Activated CD8-positive, alpha-beta memory T cell treated with anti-CD3 and anti-CD28 coated beads for 24 hours (primary cell): ENCODE measurements around the gene IGF1R.

Experiments
- DNase-seq: peaks from one replicate; pipeline ENCODE4 v3.0.0-alpha.2; 2020

IGF1R gene

DNA sequence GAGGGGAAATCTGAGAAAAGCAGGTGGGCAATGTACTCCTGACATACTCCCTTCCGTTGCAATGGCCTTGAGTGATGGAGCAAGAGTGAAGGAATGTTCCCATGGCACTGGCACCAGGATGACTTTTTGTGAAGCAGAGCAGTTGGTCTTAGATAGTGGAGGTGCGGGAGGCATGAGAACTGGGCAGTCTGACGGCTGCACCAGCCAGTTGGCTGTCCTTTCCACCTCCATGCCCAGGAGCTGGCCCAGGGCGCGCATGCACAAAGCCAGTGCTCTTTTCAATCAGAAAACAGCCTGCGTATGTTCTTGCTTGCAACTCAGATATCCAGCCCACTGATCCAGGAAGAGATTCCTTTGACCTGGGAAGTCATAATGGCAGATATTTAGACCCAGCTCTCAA, 222.4 kb downstream of the IGF1R start:
- DNase-seq: no peak

DNA sequence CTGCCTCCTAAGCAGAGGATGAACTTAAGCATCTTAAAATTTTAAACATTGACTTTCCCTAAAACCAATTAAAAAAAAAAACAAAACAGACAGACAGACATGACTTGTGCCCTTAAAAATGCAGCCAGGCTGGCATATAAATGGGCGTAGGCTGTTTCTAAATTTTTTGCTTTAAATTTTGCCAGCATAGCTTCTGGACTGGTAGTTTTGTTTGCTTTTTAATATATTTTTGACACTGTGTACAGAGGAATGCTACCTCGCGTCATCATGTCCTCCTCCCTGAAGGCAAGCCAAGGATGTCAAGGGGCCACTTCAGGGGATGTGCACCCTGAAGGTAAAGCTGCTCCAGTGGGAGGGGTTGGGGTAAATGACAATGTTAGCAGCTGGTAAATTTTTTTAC, 224.4 kb downstream of the IGF1R start:
- DNase-seq: no peak

DNA sequence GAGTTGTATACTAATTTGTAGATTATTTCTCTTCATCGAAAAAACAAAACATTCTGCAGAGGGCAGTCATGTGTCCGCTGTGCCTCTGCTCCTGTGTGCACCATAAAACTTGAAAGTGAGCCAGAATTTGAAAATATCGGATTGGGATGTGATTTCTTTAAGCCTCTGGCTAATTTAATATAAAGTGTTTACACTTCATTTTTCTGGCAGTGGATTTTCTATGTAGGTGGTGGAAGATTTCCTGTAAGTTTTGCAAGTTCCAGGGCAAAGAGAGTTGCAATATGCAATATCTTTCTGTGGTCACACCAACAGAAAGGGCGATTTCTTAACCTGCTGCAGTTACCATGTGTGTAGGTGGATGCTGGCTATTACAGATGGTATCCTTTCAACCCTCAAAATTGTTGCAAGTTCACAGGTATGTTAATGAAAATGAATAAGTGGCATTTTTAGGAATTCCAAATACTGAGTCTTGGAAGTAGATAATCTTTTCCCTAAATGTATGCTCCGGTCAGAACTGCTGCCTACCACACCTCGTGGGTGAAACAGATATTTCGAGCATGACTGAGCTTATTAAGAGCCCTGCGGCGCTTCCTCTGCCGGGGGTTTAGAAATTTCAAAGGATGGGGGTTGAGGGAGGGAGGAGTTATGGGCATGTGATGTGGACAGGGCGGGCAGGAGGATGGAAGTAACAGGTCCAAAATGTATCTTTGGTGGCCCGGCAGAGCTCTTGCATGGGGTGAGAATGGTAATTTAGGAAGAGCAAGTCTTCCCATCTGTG, 225.3 kb downstream of the IGF1R start:
- DNase-seq: no peak

DNA sequence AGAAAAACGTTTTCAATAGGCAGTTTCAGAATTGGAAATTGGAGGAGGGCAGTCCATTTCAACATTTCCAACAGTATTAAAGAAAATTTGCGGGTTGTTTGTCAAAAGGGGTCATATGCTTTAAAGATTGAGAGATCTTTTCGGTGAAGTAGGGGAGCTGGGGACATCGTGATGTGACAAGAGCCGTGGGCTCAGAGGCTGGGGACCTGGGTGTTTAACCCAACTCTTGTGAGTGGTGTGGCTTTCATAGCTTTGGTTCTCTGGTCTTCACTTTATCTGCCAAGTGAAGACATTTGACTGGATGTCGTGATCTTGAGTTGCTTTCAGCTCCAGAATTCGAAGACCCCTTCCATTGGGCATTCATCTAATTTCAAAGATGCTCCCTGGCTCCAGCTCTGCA, 226.0 kb downstream of the IGF1R start:
- DNase-seq: no peak

DNA sequence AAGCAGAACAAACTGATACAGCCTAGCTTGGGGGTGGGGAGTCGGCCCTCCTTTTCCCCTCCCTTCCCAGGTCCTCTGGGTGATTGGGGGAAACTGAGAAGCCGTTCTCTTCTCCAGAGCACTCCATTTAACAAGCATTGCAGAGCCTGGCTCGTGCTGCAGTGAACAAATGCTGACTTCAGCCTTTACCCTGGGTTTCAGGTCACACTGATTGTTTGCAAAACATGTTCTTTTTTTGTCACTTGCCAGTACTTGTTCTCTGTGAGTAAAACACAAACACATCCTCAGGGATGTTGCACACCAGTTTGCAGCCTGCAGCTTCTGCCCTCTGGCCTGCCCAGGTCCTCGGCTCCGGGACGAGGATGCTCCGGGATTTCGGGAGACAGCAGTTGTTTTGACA, 226.4 kb downstream of the IGF1R start:
- no peak for DNase-seq

DNA sequence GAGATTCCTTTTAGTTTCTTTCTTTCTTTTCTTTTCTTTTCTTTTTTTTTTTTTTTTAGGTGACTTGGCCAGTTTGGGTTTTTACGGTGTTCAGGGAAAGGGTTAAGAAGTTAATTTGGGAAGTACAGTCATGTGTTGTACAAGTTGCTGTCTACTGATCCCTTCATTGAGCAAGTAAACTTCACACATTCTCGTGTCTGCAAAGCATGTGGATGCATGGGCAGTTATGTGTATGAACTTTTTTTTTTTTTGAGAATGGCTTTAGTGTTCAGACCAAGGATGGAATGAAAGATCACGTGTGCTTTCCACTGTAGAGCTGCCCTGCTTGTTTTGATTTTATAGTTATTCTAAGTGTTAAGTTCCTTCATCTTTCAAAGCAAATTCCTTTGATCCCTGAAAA, 227.0 kb downstream of the IGF1R start:
- no peak for DNase-seq

DNA sequence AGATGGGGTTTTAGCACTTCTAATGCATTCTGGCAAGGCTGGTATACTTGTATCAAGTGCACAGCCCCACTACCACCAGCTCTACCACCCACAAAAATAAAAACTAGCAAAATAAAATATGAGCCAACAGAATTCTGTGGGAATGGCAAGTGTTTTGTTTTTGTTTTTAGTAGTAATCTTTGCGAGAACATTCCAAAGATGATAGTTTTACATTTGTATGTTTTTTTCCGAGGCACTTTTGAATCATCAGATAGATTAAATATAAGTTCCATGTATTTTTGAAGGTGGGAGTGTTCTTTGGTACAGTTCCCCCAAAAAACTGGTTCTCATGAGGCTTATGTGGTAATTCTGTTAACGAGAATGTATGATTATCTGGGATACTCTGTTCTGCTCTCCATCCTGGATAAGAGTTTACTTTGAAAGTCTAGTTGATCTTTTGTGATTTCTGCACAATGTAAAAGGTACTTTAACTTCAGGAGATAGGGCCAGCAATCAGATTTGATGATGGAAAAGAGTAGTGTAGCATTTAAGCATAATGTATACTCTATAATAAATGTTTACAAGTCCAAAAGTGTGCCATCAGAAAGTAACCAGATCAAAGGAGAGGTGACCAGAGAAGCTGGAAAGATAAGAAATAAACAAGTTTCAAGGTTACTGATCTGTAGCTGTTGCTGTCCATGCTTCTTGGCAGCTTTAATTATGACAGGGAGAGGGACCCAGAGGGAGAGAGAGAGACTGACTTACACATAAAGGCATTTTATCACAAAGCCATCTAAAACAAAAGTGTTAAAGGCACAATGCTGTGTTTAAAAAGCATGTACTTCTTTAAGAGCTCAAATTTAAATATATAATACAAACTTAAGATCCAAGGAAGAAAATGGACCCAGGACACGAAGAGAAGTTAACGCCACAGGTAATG, 228.4 kb downstream of the IGF1R start:
- DNase-seq: no peak

DNA sequence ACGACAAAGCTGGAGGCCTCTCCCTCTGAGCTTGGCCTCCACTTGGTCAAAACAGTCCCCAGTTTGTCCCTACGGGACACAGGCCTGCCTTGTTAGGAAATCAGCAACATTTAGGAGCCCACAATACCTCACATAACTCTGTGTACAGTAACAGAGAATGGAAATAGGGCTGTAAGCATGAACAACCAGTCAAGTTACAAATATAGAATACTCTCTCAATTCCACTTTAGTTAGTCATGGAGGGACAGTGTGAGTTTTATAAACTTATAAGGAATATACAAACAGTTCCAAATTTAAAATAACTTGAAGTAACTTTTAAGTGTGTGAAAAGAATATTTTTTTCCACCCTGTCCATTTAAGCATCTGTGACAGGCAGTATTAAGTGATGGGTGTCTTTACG, 229.8 kb downstream of the IGF1R start:
- DNase-seq: no peak

DNA sequence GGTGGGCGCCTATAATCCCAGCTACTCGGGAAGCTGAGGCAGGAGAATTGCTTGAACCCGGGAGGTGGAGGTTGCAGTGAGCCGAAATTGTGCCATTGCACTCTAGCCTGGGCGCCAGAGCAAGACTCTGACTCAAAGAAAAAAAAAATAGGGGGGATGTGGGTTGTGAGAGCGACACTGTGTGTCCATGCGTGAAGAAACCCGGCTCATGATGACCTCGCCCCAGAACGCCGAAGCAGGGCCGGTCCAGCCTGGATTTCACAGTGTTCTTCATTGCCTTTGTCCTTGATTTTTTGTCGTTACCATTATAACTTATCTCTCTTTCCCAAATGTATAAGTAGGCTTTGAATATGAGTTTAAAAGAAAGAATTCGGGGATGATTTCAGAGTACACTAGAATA, 230.5 kb downstream of the IGF1R start:
- DNase-seq: no peak

DNA sequence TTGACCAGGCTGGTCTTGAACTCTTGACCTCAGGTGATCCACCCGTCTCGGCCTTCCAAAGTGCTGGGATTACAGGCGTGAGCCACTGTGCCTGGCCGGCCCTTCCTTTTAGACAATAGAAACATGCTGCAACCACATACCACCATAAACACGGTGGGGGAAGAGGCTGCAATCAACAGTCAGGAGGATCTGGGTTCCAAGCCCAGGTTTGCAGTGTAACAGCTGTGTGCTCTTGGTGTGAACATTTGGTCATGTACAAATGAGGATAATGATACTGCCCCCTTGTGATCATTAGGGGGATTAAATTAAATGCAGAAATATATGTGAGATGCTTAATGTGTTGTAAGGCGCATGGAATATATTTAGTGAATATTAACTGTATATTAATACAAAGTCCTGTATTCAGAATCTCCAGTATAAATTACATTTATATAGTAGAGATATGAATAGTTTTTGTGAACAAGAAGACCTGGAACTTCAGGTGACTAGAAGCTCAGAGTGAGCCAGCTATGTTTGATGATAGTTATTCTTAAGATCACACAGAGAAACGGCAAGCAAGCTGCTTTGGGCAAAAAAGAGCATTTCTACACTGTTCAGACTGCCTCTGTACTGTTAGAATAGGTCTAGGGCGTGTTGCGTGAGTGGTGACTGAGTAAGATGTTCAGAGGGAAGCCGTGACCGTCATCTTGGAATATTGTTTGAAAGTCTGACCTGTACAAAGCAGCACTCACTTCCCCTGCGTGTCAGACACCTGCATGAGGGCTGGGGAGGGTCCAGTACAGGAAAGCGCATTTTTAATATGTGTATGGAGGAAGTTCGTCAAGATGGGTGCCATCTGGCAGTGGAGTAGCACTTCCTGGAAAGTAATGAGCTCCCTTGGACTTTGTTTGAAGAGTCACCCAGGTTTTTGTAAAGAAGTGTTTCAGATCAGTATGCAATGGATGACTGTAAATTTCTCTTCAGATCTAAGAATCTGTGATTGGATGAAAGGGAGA, 233.5 kb downstream of the IGF1R start:
- no peak for DNase-seq

DNA sequence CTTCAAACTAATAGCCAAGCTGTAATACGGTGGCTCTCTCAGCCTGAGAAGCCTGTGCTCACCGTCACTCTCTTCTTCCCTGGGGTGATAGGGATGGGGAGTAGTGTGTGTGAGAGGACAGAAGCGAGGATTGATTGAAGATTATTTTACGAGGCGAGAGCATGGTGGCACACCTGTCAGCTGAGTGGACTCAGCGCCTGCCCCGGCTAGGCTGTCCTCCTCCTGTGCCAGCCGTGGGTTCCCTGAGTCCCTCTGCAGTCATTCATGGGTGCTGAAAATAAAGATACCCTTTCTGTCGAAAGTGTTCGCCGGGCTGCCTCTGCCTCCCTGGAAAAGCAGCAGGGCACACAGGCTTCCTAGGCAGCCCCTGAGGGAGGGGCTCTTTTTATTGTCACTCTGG, 235.1 kb downstream of the IGF1R start:
- no peak for DNase-seq

DNA sequence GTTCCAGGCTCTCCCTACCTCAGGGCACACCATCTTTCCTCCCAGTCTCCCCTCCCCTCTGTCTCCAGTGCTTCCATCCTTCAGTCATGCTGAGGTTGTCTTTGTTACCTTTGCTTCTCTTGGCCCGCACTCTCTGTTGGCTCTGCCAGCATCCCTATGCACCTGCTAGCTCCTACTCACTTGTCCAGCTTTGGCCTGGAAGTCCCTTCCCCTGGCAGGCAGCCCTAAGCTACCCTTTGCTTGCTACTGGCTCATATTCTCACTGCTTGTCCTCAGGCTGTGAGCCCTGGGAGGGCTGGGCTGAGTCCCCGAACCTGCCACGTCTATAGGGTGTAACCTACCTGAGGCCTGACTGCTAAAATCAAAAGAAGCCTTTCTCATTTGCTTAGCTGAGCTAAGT, 236.6 kb downstream of the IGF1R start:
- DNase-seq: no peak

DNA sequence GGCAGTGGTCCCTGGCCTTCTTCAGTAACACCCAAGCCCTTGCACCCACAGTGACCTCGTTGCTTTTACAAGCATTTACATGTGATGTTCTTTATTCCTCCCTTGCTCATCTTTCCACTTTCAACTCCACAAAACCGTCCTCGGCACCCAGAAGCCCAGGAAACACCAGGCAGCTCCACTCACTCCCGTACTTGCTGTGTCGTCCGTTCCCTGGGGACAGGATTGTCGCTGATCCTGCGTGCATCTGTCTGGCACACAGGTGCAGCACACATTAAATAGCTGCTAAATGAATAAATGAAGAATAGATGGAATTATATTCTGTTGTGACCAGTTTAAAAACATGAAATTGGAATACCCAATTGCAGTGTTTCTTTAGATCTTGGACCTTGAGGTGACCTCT, 239.6 kb downstream of the IGF1R start:
- no peak for DNase-seq

DNA sequence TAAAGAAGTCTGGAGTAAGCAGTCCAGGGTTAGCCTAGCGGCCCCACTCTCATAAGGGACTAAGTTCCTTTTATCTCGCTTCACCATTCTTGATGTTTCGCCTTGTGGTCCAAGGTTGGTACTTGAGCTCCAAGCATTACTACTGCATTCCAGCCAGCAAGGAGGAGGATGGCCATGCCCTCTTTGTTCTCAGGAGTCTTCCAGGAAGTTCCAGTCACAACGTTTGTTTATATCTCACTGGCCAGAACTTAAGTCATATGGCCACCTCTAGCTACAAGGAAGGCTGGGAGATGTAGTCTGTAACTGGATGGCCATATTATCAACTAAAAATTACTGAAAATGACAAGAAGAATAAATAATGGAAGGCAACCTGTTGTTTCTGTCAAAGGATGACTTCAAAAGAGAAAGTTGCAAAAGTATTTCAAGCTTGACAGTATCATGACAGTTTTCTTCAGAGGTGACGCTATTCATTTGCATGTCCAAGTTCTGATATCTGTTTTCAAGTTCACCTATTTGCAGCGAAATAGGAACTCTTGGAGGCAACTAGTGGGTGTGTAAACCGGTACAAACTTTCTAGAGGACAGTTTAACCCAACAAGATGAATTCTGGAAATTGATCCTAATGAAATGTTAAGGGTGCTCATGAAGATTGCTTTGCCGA, 240.6 kb downstream of the IGF1R start:
- no peak for DNase-seq

DNA sequence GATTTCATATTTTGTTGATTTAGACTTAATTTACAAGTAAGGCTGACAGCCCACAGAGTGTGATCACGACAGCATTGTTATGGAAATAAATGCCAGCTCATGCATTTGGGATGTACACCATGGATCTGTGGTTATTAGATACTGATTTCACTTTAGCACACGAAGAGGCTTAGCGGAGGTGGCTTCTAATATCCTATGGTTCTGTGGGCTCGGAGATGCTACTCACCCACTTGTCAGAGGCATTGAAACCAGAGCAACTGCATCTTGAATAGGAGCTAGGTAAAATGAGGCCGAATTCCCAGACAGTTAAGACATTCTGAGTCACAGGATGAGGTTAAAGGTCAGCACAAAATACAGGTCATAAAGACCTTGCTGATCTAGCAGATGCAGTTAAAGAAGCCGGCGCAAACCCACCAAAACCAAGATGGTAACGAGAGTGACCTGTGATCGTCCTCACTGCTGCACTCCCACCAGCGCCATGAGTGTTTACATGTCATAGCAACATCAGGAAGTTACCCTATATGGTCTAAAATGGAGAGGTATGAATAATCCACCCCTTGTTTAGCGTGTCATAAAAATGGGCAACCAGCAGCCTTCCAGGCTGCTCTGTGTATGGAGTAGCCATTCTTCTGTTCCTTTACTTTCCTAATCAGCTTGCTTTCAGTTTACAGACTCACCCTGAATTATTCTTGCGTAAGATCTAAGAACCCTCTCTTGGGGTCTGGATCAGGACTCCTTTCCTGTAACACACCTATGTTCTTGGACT, 241.8 kb downstream of the IGF1R start:
- no peak for DNase-seq

DNA sequence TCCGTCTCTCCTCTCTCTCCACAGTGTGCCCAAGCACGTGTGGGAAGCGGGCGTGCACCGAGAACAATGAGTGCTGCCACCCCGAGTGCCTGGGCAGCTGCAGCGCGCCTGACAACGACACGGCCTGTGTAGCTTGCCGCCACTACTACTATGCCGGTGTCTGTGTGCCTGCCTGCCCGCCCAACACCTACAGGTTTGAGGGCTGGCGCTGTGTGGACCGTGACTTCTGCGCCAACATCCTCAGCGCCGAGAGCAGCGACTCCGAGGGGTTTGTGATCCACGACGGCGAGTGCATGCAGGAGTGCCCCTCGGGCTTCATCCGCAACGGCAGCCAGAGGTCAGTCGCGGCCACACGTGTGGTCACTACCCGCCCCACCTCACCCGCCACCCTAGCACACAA, 243.0 kb downstream of the IGF1R start:
- no peak for DNase-seq

DNA sequence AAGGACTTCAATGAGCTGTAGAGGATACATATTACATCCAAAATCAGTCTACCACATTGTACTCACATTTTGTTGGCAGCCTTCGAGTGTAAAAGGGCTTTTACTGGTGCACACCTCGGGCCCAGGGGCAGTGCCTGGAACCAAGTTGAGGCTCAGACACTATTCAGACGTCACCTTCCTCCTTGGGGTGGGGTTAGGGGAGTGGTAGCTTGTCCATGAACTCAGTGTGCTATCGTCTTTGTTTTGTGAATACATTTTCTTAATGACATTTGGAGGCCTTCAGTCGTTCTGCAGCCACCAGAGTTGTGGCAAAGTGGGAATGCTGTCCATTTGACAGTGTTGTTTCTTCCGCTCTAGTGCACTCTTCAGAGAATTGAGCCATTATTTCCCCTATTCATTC, 245.1 kb downstream of the IGF1R start:
- DNase-seq: no peak

DNA sequence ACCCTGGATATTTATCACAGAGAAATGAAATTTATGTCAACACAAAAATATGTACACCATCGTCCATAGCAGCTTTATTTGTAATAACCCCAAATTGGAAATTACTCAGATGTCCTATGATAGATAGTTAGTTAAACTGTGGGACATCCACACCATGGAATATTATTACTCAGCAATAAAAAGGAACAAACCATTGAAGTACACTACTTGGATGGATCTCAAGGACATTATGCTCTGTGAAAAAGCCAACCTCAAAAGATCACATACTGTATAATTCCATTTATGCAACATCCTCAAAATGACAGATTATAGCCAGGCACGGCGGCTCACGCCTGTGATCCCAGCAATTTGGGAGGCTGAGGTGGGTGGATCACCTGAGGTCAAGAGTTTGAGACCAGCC, 246.0 kb downstream of the IGF1R start:
- no peak for DNase-seq

DNA sequence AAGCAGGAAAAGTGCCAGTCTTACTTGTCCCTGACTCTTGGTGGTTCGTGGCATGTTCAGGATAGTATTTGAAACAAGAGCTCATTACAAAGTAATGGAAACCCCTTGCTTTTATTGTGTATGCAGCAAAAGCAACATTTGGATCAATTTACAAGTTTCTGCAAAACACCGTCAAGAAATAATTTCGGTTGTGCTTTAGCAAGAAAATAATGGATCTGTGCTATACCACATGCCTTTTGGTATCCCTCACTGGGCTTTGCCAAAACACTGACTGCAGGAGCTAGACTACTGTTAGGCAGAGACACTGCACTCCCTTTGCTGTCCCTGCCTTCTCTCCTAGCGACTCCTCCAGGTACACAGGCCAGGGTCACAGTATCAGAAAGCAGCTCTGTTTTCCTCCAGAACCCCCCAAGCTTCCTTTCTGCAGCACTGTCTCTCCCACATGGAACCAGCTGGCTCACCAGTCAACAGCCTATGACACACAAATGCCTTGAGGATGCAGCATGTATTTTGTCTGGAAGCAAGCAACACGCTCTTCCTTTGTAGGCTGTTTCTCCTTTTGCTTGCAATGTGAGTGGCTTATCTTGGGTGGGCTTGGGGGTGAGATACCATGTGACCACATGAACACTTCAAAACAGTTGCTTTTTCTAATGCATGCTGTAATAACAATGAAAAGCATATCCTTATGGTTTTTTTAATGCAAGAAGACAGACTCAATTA, 247.8 kb downstream of the IGF1R start:
- DNase-seq: no peak

DNA sequence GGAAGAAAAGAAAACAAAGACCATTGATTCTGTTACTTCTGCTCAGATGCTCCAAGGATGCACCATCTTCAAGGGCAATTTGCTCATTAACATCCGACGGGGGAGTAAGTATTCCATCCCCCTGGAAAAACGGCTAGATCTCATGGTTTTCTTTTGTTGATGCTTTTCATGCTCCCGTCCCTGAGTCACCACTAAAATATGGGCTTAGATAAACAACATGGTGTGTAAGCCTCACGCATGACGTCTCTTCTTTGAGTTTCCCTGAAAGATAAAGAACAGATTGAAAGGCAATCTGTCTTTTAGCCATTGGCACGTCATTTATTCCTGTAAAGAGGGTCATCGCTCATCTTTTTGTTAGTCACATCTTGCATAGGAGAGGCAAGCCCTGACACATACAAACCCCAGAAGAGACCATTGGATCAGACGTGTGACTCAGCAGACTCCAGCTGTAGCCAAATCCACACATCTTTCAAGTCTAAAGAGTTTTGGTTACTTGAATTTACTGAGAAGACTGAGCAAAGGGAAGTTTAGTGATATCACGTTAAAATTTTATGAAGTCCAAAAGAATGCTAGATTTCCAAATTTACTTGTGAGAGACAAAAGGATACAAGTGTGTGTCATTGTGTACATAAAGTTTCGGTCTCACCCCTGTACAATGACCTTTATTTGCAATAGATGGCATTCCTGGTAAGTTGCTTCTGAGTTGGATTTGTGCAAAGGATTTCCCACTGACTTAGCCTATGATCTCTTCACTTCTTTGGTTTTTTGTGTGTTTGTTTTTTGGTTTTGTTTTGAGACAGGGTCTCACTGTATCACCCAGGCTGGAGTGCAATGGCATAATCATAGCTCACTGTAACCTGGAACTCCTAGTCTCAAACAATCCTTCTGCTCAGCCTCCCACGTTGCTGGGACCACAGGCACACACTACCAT, 248.7 kb downstream of the IGF1R start:
- no peak for DNase-seq
